ENCODE measurements around the gene ENTPD5.

GRCh38 chr14:73998726-73999125 lies 20.4 kb downstream of the ENTPD5 start:
- TF ChIP-seq, protein P1, sequence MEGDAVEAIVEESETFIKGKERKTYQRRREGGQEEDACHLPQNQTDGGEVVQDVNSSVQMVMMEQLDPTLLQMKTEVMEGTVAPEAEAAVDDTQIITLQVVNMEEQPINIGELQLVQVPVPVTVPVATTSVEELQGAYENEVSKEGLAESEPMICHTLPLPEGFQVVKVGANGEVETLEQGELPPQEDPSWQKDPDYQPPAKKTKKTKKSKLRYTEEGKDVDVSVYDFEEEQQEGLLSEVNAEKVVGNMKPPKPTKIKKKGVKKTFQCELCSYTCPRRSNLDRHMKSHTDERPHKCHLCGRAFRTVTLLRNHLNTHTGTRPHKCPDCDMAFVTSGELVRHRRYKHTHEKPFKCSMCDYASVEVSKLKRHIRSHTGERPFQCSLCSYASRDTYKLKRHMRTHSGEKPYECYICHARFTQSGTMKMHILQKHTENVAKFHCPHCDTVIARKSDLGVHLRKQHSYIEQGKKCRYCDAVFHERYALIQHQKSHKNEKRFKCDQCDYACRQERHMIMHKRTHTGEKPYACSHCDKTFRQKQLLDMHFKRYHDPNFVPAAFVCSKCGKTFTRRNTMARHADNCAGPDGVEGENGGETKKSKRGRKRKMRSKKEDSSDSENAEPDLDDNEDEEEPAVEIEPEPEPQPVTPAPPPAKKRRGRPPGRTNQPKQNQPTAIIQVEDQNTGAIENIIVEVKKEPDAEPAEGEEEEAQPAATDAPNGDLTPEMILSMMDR (conservative IDR thresholded peaks at IDR 0.05; ENCODE audit: low read length): no peak
- TF ChIP-seq EZH2phosphoT487 (IDR thresholded peaks at IDR 0.05; ENCODE audit: borderline replicate concordance): no peak
